C1 segment of cervical spinal cord (tissue), 14 donors: ENCODE data around the gene PCDH12.

Experiments used
- DNase-seq, 14 donors: peaks; one replicate each; lab custom pipeline; 2025; lab: John Stamatoyannopoulos, UW

PCDH12 gene

DNA sequence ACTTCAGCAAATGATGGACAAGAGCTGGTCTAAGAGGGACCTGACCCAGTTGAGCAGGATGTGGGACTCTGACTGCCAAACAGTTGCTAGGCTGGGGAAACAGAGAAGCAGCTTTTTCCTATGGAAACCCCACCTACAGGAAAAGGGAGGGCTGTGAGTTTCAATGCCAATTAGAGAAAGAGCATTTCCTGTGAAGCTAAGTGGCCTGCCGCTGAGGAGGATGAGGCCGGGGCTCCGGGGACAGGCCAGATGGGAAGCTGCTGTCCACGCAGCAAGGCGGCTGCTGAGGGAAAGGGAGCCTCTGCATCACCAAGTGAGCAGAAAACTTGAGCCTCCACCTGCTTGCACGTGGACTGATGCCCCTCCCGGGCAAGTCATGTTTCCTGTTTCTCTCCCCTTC lies at the start of gene PCDH12:
Gene PCDH12, minus strand, starts transcription at position 90 of the 400 bp plus-strand sequence. CDS start 351 bp downstream, outside the sequence.
- DNase-seq: no peak

DNA sequence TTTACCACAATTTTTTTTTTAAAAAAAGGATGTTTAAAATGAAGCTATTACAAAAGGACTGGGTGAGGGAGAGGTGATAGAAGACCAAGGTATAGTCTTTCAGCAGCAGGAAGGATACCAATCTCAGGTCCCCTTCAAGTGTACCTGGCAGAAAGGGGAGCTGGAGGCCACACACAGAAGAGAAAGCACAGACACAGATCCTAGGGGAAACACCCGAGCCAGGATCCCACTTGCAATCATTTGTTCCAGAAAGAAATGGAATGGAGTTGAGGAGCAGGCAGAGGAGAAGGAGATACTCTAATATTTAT lies 49.2 kb upstream of the PCDH12 start:
- no peak for DNase-seq

DNA sequence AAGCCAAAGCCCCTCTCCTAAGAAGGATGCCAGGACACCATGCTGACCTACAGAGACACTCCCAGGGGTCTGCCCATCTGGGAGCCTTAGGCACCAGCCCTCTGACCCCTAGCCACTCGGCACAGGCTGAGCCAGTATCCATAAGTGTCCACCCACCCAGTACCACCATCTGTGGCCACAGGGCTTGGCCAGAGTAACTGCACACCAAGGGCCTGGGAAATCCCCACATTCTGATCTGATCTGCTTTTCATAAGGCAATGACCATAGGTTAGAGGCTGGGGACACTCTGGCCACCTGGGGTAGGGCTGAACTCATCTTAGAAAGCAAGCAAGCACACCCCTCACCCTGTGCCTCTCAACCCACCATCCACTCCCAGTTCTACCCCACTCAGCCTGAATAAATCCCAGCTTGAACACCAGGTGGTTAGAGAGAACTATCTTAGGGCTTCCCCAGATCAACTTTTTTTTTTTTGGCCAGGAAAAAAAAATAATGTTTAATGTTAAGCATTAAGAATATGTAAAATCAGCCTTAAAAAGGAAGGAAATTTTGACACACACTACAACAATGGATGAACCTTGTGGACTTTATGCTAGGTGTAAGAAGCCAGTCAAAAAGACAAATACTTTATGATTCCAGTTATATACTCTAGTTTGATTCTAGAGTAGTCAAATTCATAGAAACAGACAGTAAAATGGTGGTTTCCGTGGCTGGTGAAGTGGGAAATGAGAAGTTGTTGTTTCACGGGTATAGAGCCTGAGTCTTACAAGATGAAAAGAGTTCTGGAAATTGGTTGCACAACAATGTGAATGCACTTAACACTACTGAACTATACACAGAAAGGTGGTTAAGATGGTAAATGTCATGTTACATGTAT lies 48.6 kb upstream of the PCDH12 start:
- no peak for DNase-seq

DNA sequence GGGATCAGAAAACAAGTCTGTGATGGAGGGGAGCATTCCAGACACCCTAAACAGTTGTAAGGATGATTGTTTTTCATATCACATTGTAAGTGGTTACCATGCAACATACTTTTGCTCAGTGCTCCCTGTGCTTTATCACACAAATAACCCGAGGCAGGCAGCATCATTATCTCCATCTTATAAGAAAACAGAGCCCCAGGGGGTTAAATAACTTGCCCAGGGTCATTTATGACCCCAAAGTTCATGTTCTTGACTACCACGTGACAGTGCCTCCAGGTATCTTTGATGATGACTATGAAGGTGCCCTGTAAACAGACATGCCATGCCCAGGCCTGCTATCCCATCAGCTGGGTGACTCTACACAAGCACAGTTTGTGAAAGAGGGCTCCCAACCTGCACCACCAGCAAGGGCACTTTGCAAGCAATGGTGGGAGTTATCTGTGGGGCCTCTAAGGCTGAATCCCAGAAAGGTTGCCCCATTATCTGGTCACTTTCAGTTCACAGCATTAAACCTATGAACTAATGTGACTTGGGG lies 45.3 kb upstream of the PCDH12 start:
- DNase-seq: no peak

DNA sequence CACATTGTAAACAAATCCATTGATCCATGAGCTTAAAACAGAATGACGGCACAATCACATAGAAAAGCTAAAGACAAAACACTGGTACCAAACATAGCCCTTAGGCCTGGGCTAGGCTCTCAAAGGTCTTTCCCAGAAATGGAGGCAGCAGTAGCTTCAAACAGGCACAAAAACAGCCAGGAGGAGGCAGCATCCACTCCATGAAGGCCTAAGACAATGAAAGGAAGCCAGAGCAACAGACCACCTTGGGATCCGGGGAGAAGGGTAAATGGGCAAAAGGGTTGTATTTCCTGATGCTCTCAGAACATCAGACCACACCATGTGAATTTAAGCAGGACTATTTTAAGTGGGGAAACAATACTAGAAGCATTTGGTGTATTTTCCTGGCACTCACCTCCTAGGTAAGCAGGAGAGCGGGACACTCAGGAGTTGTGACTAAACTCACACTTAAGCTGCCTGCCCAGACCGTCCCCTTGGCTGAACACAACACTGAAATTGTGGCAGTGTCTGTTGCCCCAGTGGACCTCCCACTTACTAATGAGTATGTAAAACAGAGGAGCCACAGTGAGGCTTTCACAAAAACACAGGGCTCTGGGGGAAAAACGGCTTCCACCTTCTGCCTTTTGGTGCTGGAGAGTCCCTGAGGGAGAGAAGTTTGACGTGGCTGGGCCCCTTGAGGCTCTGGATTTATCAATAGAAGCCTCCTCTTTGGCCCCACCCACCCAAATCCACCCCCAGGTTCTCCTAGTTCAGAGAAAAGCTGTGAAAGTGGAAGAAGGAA lies 42.9 kb upstream of the PCDH12 start:
- no peak for DNase-seq

- DNase-seq: no peak
Measured at GRCh38 chr5:142000173-142000572, 42.2 kb upstream of the PCDH12 start.

GRCh38 chr5:141997358-141997960 lies 39.5 kb upstream of the PCDH12 start:
- DNase-seq: no peak

- no peak for DNase-seq
Measured at GRCh38 chr5:141995656-141996055, 37.7 kb upstream of the PCDH12 start.

GRCh38 chr5:141994511-141995136 lies 36.6 kb upstream of the PCDH12 start:
- DNase-seq: no peak

GRCh38 chr5:141992349-141992963 lies 34.5 kb upstream of the PCDH12 start:
- DNase-seq: peak in 5 of 14 donors; percentile 12 to 43 (median 20)

- DNase-seq: no peak
Measured at GRCh38 chr5:141989720-141990119, 31.7 kb upstream of the PCDH12 start.

GRCh38 chr5:141986072-141986471 lies 28.1 kb upstream of the PCDH12 start:
- DNase-seq: no peak

DNA sequence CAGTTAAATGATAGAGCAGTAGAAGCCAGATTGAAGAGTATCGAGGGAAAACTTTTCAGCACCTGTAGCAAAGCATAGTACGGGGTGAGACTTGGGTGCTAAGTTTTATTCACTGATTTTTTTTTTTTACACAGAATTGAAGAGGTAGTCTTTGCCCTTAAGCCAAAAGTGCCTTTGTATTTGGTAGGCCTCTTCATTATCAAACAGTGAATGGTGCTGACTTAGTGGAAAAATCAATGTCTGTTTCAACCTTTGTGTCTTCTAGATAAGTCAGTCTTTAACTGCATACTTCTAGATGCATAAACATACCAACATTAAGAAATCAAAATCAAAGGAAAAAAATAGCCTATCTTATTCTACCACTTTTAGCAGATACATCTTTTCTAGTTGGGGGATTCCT lies 24.6 kb upstream of the PCDH12 start:
- no peak for DNase-seq

GRCh38 chr5:141978389-141978788 lies 20.4 kb upstream of the PCDH12 start:
- no peak for DNase-seq

- no peak for DNase-seq
Measured at GRCh38 chr5:141976176-141976575, 18.2 kb upstream of the PCDH12 start.

DNA sequence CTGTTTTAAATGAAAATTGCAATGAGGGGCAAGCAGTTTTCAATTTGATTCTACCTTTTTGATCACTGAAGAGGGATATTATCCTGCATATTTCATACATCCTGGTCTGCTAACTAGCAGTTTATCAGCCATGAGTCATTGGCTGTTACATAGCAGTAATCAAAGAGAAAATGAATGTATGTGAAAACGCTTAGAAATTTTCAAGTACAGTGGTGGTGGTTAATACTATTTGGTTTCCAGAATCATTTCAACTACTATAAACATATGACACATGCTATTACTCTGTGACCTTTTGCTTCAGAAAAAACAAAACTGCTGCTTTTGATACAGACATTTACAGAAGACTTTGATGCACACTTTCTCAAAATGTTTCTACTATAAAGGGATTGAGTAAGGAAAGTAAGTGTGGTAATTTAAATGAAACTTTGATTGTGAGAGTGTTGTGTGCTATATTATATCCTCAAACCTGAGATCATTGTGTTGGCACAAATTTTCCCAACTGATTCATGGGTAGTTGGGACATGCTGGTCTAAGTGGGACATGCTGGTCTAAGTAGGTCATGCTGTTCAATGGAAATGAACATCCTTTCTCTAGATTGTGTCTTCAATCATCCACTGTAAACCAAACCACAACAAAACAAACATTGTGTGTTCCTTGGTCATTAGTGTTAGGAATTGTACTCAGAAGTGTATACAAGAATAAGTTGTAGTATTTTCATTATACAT lies 16.0 kb upstream of the PCDH12 start:
- DNase-seq: no peak

- DNase-seq: no peak
Measured at GRCh38 chr5:141969783-141970771, 12.1 kb upstream of the PCDH12 start.

- peak; percentile 53 to 93 (median 88) for DNase-seq
Measured at GRCh38 chr5:141968914-141969608, 11.1 kb upstream of the PCDH12 start, which contains the start of gene RNF14. RNF14 (plus strand) TSS chr5:141969105; CDS start chr5:141973589, 4,484 bp downstream.

GRCh38 chr5:141966963-141967333 lies 8.9 kb upstream of the PCDH12 start:
- DNase-seq: no peak
